Nephron progenitor cell (in vitro differentiated cells): Measurements from ENCODE around the gene NOS3.

Experiments
- DNase-seq: peaks from one replicate; pipeline ENCODE4 v3.0.0; 2021
- H3K27ac Mint-ChIP-seq: 2 replicates; pipeline ENCODE4 v1.8.0; 2021; ENCODE audit warnings: mild to moderate bottlenecking, moderate library complexity, mixed read lengths
- H3K27me3 Mint-ChIP-seq: 2 replicates; pipeline ENCODE4 v1.8.0; 2021; ENCODE audit warnings: mild to moderate bottlenecking, low read depth, mixed read lengths; ENCODE audit not compliant: poor library complexity
- H3K36me3 Mint-ChIP-seq: 2 replicates; pipeline ENCODE4 v1.8.0; 2021; ENCODE audit warnings: low read depth, mixed read lengths
- H3K4me1 Mint-ChIP-seq: 2 replicates; pipeline ENCODE4 v1.8.0; 2021; ENCODE audit warnings: mixed read lengths
- H3K4me3 Mint-ChIP-seq: 2 replicates; pipeline ENCODE4 v1.8.0; 2021; ENCODE audit warnings: mild to moderate bottlenecking, moderate library complexity, mixed read lengths
- H3K9me3 Mint-ChIP-seq: 2 replicates; pipeline ENCODE4 v1.8.0; 2021; ENCODE audit warnings: mild to moderate bottlenecking, moderate library complexity, mixed read lengths
- CTCF ChIP-seq: fragments of 200-600 bp; sonication (generic); IDR thresholded peaks from 2 replicates; pipeline ENCODE4 v1.5.0; 2021; ENCODE audit warnings: antibody characterized with exemption

Gene NOS3

GRCh38 chr7:151062399-151063211, 71.8 kb downstream of the NOS3 start:
- peaks cover 8% of the 10 kb centered on the region for H3K36me3 Mint-ChIP-seq

DNA sequence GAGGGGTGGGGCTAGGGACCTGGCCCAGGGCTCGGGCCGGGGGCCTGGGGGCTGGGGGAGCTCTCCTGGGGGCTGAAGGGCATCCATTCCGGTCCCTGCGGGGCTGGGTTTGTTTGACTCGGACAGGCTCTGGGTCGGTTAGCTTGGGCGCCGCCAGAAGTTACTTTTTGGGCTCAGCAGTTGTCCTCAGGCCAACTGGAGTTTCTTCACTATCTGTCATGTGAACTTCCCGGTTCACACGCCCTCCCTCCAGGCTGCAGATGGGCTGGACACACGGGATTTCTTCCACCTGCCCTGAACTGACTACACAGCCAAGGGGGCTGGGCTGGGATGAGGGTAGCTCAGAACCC, 72.4 kb downstream of the NOS3 start:
- no peak for TF ChIP-seq CTCF
- no peak for DNase-seq
- H3K27ac Mint-ChIP-seq = no peak overlapping the region
- peaks cover 14% of the 10 kb centered on the region for H3K36me3 Mint-ChIP-seq
- H3K27me3 Mint-ChIP-seq = peaks cover 12% of the 10 kb centered on the region
- H3K4me3 Mint-ChIP-seq = peak overlapping the region; percentile 48
- peaks cover 38% of the 10 kb centered on the region for H3K4me1 Mint-ChIP-seq
- H3K9me3 Mint-ChIP-seq = no peaks in the 10 kb centered on the region

More at GRCh38 chr7:151062399-151063211, 71.8 kb downstream of the NOS3 start:
- Mint-ChIP-seq H3K4me3 (peak overlapping the region; percentile 62), H3K27me3 (peaks cover 13% of the 10 kb centered on the region), H3K27ac (no peak overlapping the region), H3K4me1 (peaks cover 38% of the 10 kb centered on the region), H3K9me3 (no peaks in the 10 kb centered on the region)
- DNase-seq = peak; percentile 90
- no peak for TF ChIP-seq CTCF
